ENCODE results near the gene GAN.
A peak's percentile ranks its signal among the peaks of the same experiment; 100 is the strongest.

Gene GAN

GRCh38 chr16:81357711-81358260, 43.0 kb downstream of the GAN start:
- no peak for DNase-seq

GRCh38 chr16:81358860-81359259, 44.1 kb downstream of the GAN start:
- no peak for DNase-seq

- no peak for DNase-seq
Observed at GRCh38 chr16:81360135-81360534, 45.4 kb downstream of the GAN start.

- DNase-seq = no peak
Observed at GRCh38 chr16:81365731-81366130, 51.0 kb downstream of the GAN start.

GRCh38 chr16:81366316-81366932, 51.7 kb downstream of the GAN start:
- DNase-seq = peak in 1 of 2 donors; percentile 78

- DNase-seq = no peak
Observed at GRCh38 chr16:81367821-81368220, 53.1 kb downstream of the GAN start.

GRCh38 chr16:81369888-81370504, 55.2 kb downstream of the GAN start:
- no peak for DNase-seq

- DNase-seq = no peak
Observed at GRCh38 chr16:81371106-81371505, 56.3 kb downstream of the GAN start.

GRCh38 chr16:81374550-81374949, 59.8 kb downstream of the GAN start:
- no peak for DNase-seq

- no peak for DNase-seq
Observed at GRCh38 chr16:81376880-81377279, 62.1 kb downstream of the GAN start.

GRCh38 chr16:81378049-81378448, 63.3 kb downstream of the GAN start:
- no peak for DNase-seq

- no peak for DNase-seq
Observed at GRCh38 chr16:81380932-81381331, 66.2 kb downstream of the GAN start.

- peak in 1 of 2 donors; percentile 49 for DNase-seq
Observed at GRCh38 chr16:81384006-81384405, 69.2 kb downstream of the GAN start.

GRCh38 chr16:81385031-81385756, 70.4 kb downstream of the GAN start:
- no peak for DNase-seq

GRCh38 chr16:81388357-81388756, 73.6 kb downstream of the GAN start:
- no peak for DNase-seq

GRCh38 chr16:81390840-81391239, 76.1 kb downstream of the GAN start:
- no peak for DNase-seq

- no peak for DNase-seq
Observed at GRCh38 chr16:81392011-81392410, 77.2 kb downstream of the GAN start.

GRCh38 chr16:81394416-81394815, 79.7 kb downstream of the GAN start:
- DNase-seq = no peak

GRCh38 chr16:81394966-81395655, 80.3 kb downstream of the GAN start:
- no peak for DNase-seq

- DNase-seq = no peak
Observed at GRCh38 chr16:81397058-81397878, 82.5 kb downstream of the GAN start.

GRCh38 chr16:81397879-81398520, 83.2 kb downstream of the GAN start:
- no peak for DNase-seq

- DNase-seq = no peak
Observed at GRCh38 chr16:81399909-81400308, 85.1 kb downstream of the GAN start.

Measured in hippocampal formation (tissue), 2 donors.